Activated CD4-positive, alpha-beta T cell treated with anti-CD3 and anti-CD28 coated beads, Interleukin-2, amount 10 ng/mL, durations not matched to agents 24 days and 14 days (primary cell): Measurements from ENCODE around the gene REXO1. TPM values are rescaled to one million over a fixed set of nuclear protein-coding genes. Genes with fewer than 3 reads are reported as not detected.

Experiments used
- DNase-seq: peaks from one replicate; pipeline ENCODE4 v3.0.0; 2022
- H3K27ac Mint-ChIP-seq: one replicate; pipeline ENCODE4 v1.8.0; 2022; ENCODE audit warnings: mild to moderate bottlenecking, mixed read lengths
- H3K27me3 Mint-ChIP-seq: one replicate; pipeline ENCODE4 v1.8.0; 2022; ENCODE audit warnings: mixed read lengths
- H3K36me3 Mint-ChIP-seq: one replicate; pipeline ENCODE4 v1.8.0; 2022; ENCODE audit warnings: low read depth, mild to moderate bottlenecking, mixed read lengths
- H3K4me1 Mint-ChIP-seq: one replicate; pipeline ENCODE4 v1.8.0; 2021; ENCODE audit warnings: mixed read lengths
- H3K4me3 Mint-ChIP-seq: one replicate; pipeline ENCODE4 v1.8.0; 2022; ENCODE audit warnings: mild to moderate bottlenecking, moderate library complexity, mixed read lengths
- H3K9me3 Mint-ChIP-seq: one replicate; pipeline ENCODE4 v1.8.0; 2021; ENCODE audit warnings: mixed read lengths
- intact Hi-C: fragments of 100-400 bp; cut with micrococcal nuclease; formaldehyde crosslinking; loops from one replicate; pipeline ENCODE4 v1.15.1; 2023
- total RNA-seq: library from RNA; stranded (reverse); gene quantifications from 2 replicates; pipeline ENCODE4 v1.2.3, GENCODE V29; 2022

REXO1 gene
- total RNA-seq, 1 donor from 2014 or later = 61.4 TPM

GRCh38 chr19:1830568-1830967 lies 17.7 kb downstream of the REXO1 start:
- no peaks in the 10 kb centered on the region for H3K9me3 Mint-ChIP-seq
- no peak overlapping the region for H3K4me3 Mint-ChIP-seq
- no peak for DNase-seq
- intact Hi-C loops = no loop called here
- H3K27ac Mint-ChIP-seq = no peak overlapping the region
- peaks cover 9% of the 10 kb centered on the region for H3K36me3 Mint-ChIP-seq
- no peaks in the 10 kb centered on the region for H3K27me3 Mint-ChIP-seq
- peaks cover 4% of the 10 kb centered on the region for H3K4me1 Mint-ChIP-seq

GRCh38 chr19:1829958-1830357 lies 18.3 kb downstream of the REXO1 start:
- no peaks in the 10 kb centered on the region for H3K27me3 Mint-ChIP-seq
- peaks cover 9% of the 10 kb centered on the region for H3K36me3 Mint-ChIP-seq
- no peak overlapping the region for H3K4me3 Mint-ChIP-seq
- no peak overlapping the region for H3K27ac Mint-ChIP-seq
- H3K9me3 Mint-ChIP-seq = no peaks in the 10 kb centered on the region
- H3K4me1 Mint-ChIP-seq = peaks cover 4% of the 10 kb centered on the region
- intact Hi-C loops = no loop called here
- no peak for DNase-seq

- Mint-ChIP-seq H3K4me1 (peaks cover 4% of the 10 kb centered on the region), H3K36me3 (peaks cover 9% of the 10 kb centered on the region), H3K4me3 (no peak overlapping the region), H3K27ac (no peak overlapping the region), H3K9me3 (no peaks in the 10 kb centered on the region), H3K27me3 (no peaks in the 10 kb centered on the region)
- intact Hi-C loops = no loop called here
- no peak for DNase-seq
Observed at GRCh38 chr19:1828279-1829238, 19.7 kb downstream of the REXO1 start.

GRCh38 chr19:1827566-1828278 lies 20.6 kb downstream of the REXO1 start:
- no peaks in the 10 kb centered on the region for H3K27me3 Mint-ChIP-seq
- H3K4me1 Mint-ChIP-seq = peaks cover 4% of the 10 kb centered on the region
- H3K9me3 Mint-ChIP-seq = no peaks in the 10 kb centered on the region
- peaks cover 10% of the 10 kb centered on the region for H3K36me3 Mint-ChIP-seq
- intact Hi-C loops = no loop called here
- no peak for DNase-seq
- H3K27ac Mint-ChIP-seq = no peak overlapping the region
- H3K4me3 Mint-ChIP-seq = no peak overlapping the region

- DNase-seq = no peak
- Mint-ChIP-seq H3K27me3 (no peaks in the 10 kb centered on the region), H3K4me3 (no peak overlapping the region), H3K36me3 (peaks cover 14% of the 10 kb centered on the region), H3K4me1 (peaks cover 4% of the 10 kb centered on the region), H3K27ac (no peak overlapping the region), H3K9me3 (no peaks in the 10 kb centered on the region)
- intact Hi-C loops = no loop called here
Observed at GRCh38 chr19:1826557-1827521, 21.4 kb downstream of the REXO1 start.

GRCh38 chr19:1825909-1826556 lies 22.2 kb downstream of the REXO1 start:
- Mint-ChIP-seq H3K36me3 (peaks cover 18% of the 10 kb centered on the region), H3K4me1 (peaks cover 4% of the 10 kb centered on the region), H3K27me3 (no peaks in the 10 kb centered on the region), H3K4me3 (no peak overlapping the region), H3K9me3 (no peaks in the 10 kb centered on the region), H3K27ac (no peak overlapping the region)
- peak; percentile 93 for DNase-seq
- intact Hi-C loops = no loop called here

- H3K9me3 Mint-ChIP-seq = no peaks in the 10 kb centered on the region
- intact Hi-C loops = no loop called here
- DNase-seq = no peak
- H3K4me3 Mint-ChIP-seq = no peak overlapping the region
- no peak overlapping the region for H3K27ac Mint-ChIP-seq
- H3K4me1 Mint-ChIP-seq = peaks cover 4% of the 10 kb centered on the region
- no peaks in the 10 kb centered on the region for H3K27me3 Mint-ChIP-seq
- H3K36me3 Mint-ChIP-seq = peaks cover 24% of the 10 kb centered on the region
Observed at GRCh38 chr19:1824252-1824622, 24.0 kb downstream of the REXO1 start.

- no peak for DNase-seq
- Mint-ChIP-seq H3K9me3 (no peaks in the 10 kb centered on the region), H3K27ac (no peak overlapping the region), H3K4me3 (no peak overlapping the region), H3K27me3 (no peaks in the 10 kb centered on the region), H3K4me1 (peaks cover 4% of the 10 kb centered on the region), H3K36me3 (peaks cover 24% of the 10 kb centered on the region)
- intact Hi-C loops = no loop called here
Observed at GRCh38 chr19:1823539-1824251, 24.6 kb downstream of the REXO1 start.

GRCh38 chr19:1823020-1823419 lies 25.3 kb downstream of the REXO1 start:
- intact Hi-C loops = no loop called here
- Mint-ChIP-seq H3K4me3 (no peak overlapping the region), H3K27ac (no peak overlapping the region), H3K36me3 (peaks cover 26% of the 10 kb centered on the region), H3K27me3 (no peaks in the 10 kb centered on the region), H3K4me1 (peaks cover 4% of the 10 kb centered on the region), H3K9me3 (no peaks in the 10 kb centered on the region)
- no peak for DNase-seq

GRCh38 chr19:1822210-1822609 lies 26.1 kb downstream of the REXO1 start:
- no peak for DNase-seq
- H3K9me3 Mint-ChIP-seq = no peaks in the 10 kb centered on the region

GRCh38 chr19:1819341-1820255 lies 28.7 kb downstream of the REXO1 start:
- no peaks in the 10 kb centered on the region for H3K4me1 Mint-ChIP-seq
- no peaks in the 10 kb centered on the region for H3K27me3 Mint-ChIP-seq
- no peak overlapping the region for H3K27ac Mint-ChIP-seq

More at GRCh38 chr19:1822210-1822609, 26.1 kb downstream of the REXO1 start:
- peaks cover 4% of the 10 kb centered on the region for H3K4me1 Mint-ChIP-seq
- H3K27me3 Mint-ChIP-seq = no peaks in the 10 kb centered on the region
- H3K4me3 Mint-ChIP-seq = no peak overlapping the region
- intact Hi-C loops = no loop called here
- peaks cover 26% of the 10 kb centered on the region for H3K36me3 Mint-ChIP-seq
- H3K27ac Mint-ChIP-seq = no peak overlapping the region

More at GRCh38 chr19:1819341-1820255, 28.7 kb downstream of the REXO1 start:
- no peak overlapping the region for H3K4me3 Mint-ChIP-seq
- DNase-seq = no peak
- no peaks in the 10 kb centered on the region for H3K9me3 Mint-ChIP-seq
- peaks cover 25% of the 10 kb centered on the region for H3K36me3 Mint-ChIP-seq
- intact Hi-C loops = no loop called here
